UCSD-AML1 (cell line): Measurements from ENCODE around the gene SGPP1.
A peak's percentile ranks its signal among the peaks of the same experiment; 100 is the strongest.
"Not testable (repeated sequence)": the region's sequence is repeated elsewhere in the genome, so short reads cannot be mapped to it uniquely, and the experiment has no call there.

Experiments
- DNase-seq: peaks from one replicate; lab custom pipeline; 2025; ENCODE audit not compliant: unreplicated experiment; lab: John Stamatoyannopoulos, UW

Gene SGPP1

GRCh38 chr14:63641473-63642228 lies 86.2 kb downstream of the SGPP1 start, which contains the start of gene WDR89:
Gene WDR89 (minus strand): TSS chr14:63641871. CDS start chr14:63599942, 41,929 bp downstream.
- peak; percentile 97 for DNase-seq

- DNase-seq = no peak
Observed at GRCh38 chr14:63638493-63638892, 89.4 kb downstream of the SGPP1 start.

GRCh38 chr14:63636094-63636635 lies 91.7 kb downstream of the SGPP1 start:
- DNase-seq = not testable (repeated sequence)
